Loucy (cell line): Measurements from ENCODE around the gene TM9SF1.
A peak's percentile ranks its signal among the peaks of the same experiment; 100 is the strongest.

ENCODE experiments used
- H2AFZ ChIP-seq: fragments of 200-600 bp; sonication (generic); 2 replicates; pipeline ENCODE4 v1.6.0; 2016; ENCODE audit warnings: antibody characterized with exemption, mild to moderate bottlenecking, low read length, moderate library complexity
- H3F3A ChIP-seq: fragments of 200-600 bp; 2 replicates; pipeline ENCODE4 v1.6.0; 2016; ENCODE audit warnings: antibody characterized with exemption, low read depth, mild to moderate bottlenecking
- H3K27me3 ChIP-seq: fragments of 200-600 bp; sonication (generic); 2 replicates; pipeline ENCODE4 v1.6.1; 2014; ENCODE audit warnings: low read length, mild to moderate bottlenecking; ENCODE audit not compliant: insufficient read depth, poor library complexity, severe bottlenecking
- H3K36me3 ChIP-seq: fragments of 200-600 bp; sonication (generic); 2 replicates; pipeline ENCODE4 v1.6.1; 2016; ENCODE audit warnings: low read length; ENCODE audit not compliant: insufficient read depth
- H3K4me1 ChIP-seq: fragments of 200-600 bp; sonication (generic); 2 replicates; pipeline ENCODE4 v1.5.1; 2014; ENCODE audit warnings: low read length, mild to moderate bottlenecking; ENCODE audit not compliant: insufficient read depth, poor library complexity, severe bottlenecking
- H3K4me2 ChIP-seq: fragments of 200-600 bp; sonication (generic); 2 replicates; pipeline ENCODE4 v1.6.0; 2014; ENCODE audit warnings: antibody characterized with exemption, low read length, low read depth, mild to moderate bottlenecking; ENCODE audit not compliant: poor library complexity, severe bottlenecking
- H3K4me3 ChIP-seq: fragments of 200-600 bp; sonication (generic); 2 replicates; pipeline ENCODE4 v1.5.1; 2014; ENCODE audit warnings: low read length, mild to moderate bottlenecking, mixed read lengths; ENCODE audit not compliant: poor library complexity, severe bottlenecking
- H3K79me2 ChIP-seq: fragments of 200-600 bp; sonication (generic); 2 replicates; pipeline ENCODE4 v1.6.1; 2014; ENCODE audit warnings: low read length; ENCODE audit not compliant: insufficient read depth
- H3K9ac ChIP-seq: fragments of 200-600 bp; sonication (generic); 2 replicates; pipeline ENCODE4 v1.6.0; 2014; ENCODE audit warnings: mild to moderate bottlenecking, low read depth, low read length, moderate library complexity; ENCODE audit not compliant: poor library complexity, severe bottlenecking
- H3K9me2 ChIP-seq: fragments of 200-600 bp; sonication (generic); replicated peaks from 2 replicates; pipeline ENCODE4 v1.6.1; 2016; ENCODE audit warnings: low read depth, low read length, mixed read lengths
- H3K9me3 ChIP-seq: fragments of 200-600 bp; sonication (generic); 2 replicates; pipeline ENCODE4 v1.6.1; 2014; ENCODE audit warnings: mild to moderate bottlenecking, antibody characterized with exemption, low read length, low read depth; ENCODE audit not compliant: insufficient read depth
- H4K20me1 ChIP-seq: fragments of 200-600 bp; sonication (generic); 2 replicates; pipeline ENCODE4 v1.6.0; 2014; ENCODE audit warnings: antibody characterized with exemption, low read length, mild to moderate bottlenecking; ENCODE audit not compliant: insufficient read depth, poor library complexity, severe bottlenecking
- EZH2phosphoT487 ChIP-seq: fragments of 200-600 bp; IDR thresholded peaks from 2 replicates; pipeline ENCODE4 v1.6.1; 2018; ENCODE audit warnings: antibody characterized with exemption, mild to moderate bottlenecking, moderate library complexity, borderline replicate concordance
- TF ChIP-seq, protein P1 (sequence below): fragments of 200-600 bp; sonication (generic); conservative IDR thresholded peaks from 2 replicates; pipeline ENCODE4 v1.5.1; 2014; ENCODE audit warnings: mild to moderate bottlenecking, antibody characterized with exemption, low read length

Gene TM9SF1

DNA sequence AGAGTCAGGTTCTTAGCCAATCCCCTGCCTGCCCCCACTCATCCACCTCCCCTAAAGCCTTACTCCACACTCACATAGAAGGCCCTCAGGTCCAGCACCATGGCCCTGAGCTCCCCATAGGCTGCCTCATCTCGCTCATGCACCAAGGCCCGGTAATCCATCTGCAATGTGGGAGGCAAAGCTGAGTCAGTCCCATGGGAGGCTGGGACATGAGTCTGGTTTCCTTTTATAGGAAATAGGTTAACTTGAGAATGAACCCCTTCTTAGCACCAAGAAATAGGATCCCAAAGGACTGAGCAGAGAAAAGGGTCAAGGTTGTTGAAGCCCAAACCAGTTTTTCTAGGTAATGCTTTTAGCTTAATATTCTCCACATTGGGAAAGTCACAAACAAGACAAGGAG lies 51.7 kb downstream of the TM9SF1 start:
- H3K9me3 ChIP-seq = no peaks in the 10 kb centered on the region
- H3K4me3 ChIP-seq = no peak overlapping the region
- no peak for TF ChIP-seq EZH2phosphoT487
- TF ChIP-seq, protein P1, sequence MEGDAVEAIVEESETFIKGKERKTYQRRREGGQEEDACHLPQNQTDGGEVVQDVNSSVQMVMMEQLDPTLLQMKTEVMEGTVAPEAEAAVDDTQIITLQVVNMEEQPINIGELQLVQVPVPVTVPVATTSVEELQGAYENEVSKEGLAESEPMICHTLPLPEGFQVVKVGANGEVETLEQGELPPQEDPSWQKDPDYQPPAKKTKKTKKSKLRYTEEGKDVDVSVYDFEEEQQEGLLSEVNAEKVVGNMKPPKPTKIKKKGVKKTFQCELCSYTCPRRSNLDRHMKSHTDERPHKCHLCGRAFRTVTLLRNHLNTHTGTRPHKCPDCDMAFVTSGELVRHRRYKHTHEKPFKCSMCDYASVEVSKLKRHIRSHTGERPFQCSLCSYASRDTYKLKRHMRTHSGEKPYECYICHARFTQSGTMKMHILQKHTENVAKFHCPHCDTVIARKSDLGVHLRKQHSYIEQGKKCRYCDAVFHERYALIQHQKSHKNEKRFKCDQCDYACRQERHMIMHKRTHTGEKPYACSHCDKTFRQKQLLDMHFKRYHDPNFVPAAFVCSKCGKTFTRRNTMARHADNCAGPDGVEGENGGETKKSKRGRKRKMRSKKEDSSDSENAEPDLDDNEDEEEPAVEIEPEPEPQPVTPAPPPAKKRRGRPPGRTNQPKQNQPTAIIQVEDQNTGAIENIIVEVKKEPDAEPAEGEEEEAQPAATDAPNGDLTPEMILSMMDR = no peak
- H3K36me3 ChIP-seq = peaks cover 10% of the 10 kb centered on the region
- no peaks in the 10 kb centered on the region for H3K27me3 ChIP-seq
- peaks cover 40% of the 10 kb centered on the region for H3K4me1 ChIP-seq
- H3K79me2 ChIP-seq = peaks cover 73% of the 10 kb centered on the region
- H3K9me2 ChIP-seq = no peaks in the 10 kb centered on the region
- no peak overlapping the region for H3K9ac ChIP-seq
- peaks cover 34% of the 10 kb centered on the region for H4K20me1 ChIP-seq
- H2AFZ ChIP-seq = no peak overlapping the region
- H3F3A ChIP-seq = 0 out of 2 replicates have a peak, but pooled peaks cover 2% of the 10 kb centered on the region
- peak overlapping the region; percentile 100 for H3K4me2 ChIP-seq

DNA sequence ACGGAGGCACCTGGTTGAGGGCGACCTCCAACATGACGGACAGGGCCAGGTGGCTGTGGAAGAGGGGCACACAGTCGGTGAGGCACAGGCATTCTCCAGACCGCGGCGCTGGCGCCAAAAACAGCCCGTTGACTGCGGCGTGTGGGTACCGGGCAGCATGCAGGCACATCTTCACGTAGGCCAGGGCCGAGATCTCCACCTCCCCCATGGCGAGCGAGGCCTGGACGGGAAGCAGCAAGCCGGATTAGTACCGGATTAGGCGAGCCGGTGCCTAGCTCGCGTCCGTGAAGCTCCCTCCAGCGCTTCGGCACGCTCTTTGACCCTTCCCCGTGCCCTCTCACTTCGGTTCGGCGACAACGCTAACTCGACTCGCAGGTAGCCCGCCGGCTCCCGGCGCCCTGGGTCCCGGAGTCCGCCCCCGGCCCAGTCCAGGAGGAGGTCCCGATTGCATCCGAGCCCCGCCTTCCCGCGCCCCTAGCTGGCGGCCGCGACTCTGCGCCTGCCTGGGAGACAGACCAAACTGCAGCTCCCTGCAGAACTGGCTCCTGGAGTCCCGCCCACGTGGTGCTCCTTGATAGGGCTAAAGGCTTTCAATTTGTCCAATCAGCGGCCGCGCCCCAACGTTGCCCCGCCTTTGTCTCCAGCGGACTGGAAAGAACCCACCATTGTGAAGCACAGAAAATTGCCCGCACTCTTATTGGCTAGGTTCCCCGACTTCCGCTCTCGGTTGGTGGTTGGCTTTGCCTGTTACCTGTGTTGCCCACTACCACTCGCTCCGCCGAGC lies 54.0 kb downstream of the TM9SF1 start, which contains the start of gene EMC9:
TSS of gene EMC9 (minus strand) at position 495 of the 784 bp plus-strand sequence. CDS start at position 208, 287 bp downstream.
- peak within 1 kb of the TSS; percentile 97 for H3K4me3 ChIP-seq
- H3K4me2 ChIP-seq = peak within 1 kb of the TSS; percentile 93
- H3K9ac ChIP-seq = peak within 1 kb of the TSS; percentile 85
- peaks cover 33% of the 10 kb centered on the region for H4K20me1 ChIP-seq
- H3K9me3 ChIP-seq = no peaks in the 10 kb centered on the region
- H3K4me1 ChIP-seq = peaks cover 53% of the 10 kb centered on the region
- H3F3A ChIP-seq = no peaks in the 10 kb centered on the region
- peaks cover 19% of the 10 kb centered on the region for H3K36me3 ChIP-seq
- H3K79me2 ChIP-seq = peaks cover 82% of the 10 kb centered on the region
- no peaks in the 10 kb centered on the region for H3K27me3 ChIP-seq
- no peaks in the 10 kb centered on the region for H3K9me2 ChIP-seq
- H2AFZ ChIP-seq = peak within 1 kb of the TSS; percentile 62
- no peak for TF ChIP-seq EZH2phosphoT487
- TF ChIP-seq, protein P1 = peak; percentile 31; the same call in 1 of the 2 replicates

DNA sequence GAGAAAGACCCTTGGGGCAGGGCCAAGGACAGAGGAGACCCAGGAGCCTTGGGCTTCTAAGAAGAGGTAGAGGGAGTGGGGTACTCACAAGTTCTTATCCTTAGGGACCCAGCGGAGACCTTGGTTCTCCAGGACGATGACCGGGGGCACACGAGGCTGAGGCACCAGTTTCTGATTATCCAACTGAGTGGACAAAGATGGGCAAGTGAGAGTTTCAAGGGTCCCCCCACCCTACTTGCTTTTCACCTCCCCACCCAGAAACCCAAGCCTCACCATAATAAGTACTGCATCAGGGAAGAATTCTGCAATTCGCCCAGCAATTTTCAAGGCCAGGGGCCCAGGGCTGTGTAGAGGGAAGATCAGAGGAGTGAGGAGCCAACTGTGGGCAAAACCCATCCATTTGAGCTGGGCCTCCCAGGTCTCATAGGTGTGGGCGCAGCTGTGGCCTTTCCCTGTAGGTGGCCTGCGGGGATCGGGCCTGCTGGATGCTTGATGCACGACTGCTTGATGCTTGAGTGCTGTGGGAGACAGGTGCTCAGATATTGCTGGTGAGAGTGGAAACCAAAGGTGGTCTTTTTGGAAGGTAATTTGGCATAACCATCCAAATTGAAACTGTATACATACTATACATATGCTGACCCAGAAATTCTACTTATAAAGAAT lies 55.8 kb downstream of the TM9SF1 start:
- Histone ChIP-seq H3K9me3 (no peaks in the 10 kb centered on the region), H3K27me3 (no peaks in the 10 kb centered on the region), H3F3A (no peaks in the 10 kb centered on the region), H3K4me1 (peaks cover 44% of the 10 kb centered on the region), H3K4me2 (peak overlapping the region; percentile 81), H3K9ac (peak overlapping the region; percentile 85), H3K79me2 (peaks cover 66% of the 10 kb centered on the region), H3K4me3 (peak overlapping the region; percentile 97), H2AFZ (no peak overlapping the region), H3K9me2 (no peaks in the 10 kb centered on the region), H3K36me3 (peaks cover 19% of the 10 kb centered on the region), H4K20me1 (peaks cover 28% of the 10 kb centered on the region)
- TF ChIP-seq, protein P1 = peak; percentile 26
- no peak for TF ChIP-seq EZH2phosphoT487
